Heart right ventricle (tissue), 16 donors: ENCODE data around the gene LRRTM4. TPM values are rescaled to one million over a fixed set of nuclear protein-coding genes. Genes with fewer than 3 reads are reported as not detected.

Experiments
- ATAC-seq, 8 donors: fragments of 200-7000 bp; cut with Tn5 transposase; one replicate each; pipeline ENCODE4 v1.9.1; 2020; ENCODE audit warnings: mild to moderate bottlenecking in 8 of 8, moderate library complexity in 8 of 8, moderate number of reproducible peaks in 1 of 8
- DNase-seq, 2 donors: peaks; one replicate each; pipeline ENCODE4 v3.0.0-alpha.2; 2020
- H3K27ac ChIP-seq, 10 donors: fragments of 200-600 bp; sonication (generic) in 2 of 10; one replicate each; pipeline versions ENCODE4 v1.5.0 to v1.8.0; 2020 to 2022; ENCODE audit warnings: mild to moderate bottlenecking in 3 of 10
- H3K27me3 ChIP-seq, 7 donors: fragments of 200-600 bp; one replicate each; pipeline ENCODE4 v1.8.0; 2021 to 2022; ENCODE audit warnings: mild to moderate bottlenecking in 2 of 7
- H3K36me3 ChIP-seq, 9 donors: fragments of 200-600 bp; sonication (generic) in 1 of 9; one replicate each; pipeline versions ENCODE4 v1.5.0 to v1.8.0; 2020 to 2022; ENCODE audit warnings: mild to moderate bottlenecking in 2 of 9
- H3K4me1 ChIP-seq, 9 donors: fragments of 200-600 bp; sonication (generic) in 1 of 9; one replicate each; pipeline versions ENCODE4 v1.5.0 to v1.8.0; 2020 to 2022; ENCODE audit warnings: mild to moderate bottlenecking in 4 of 9
- H3K4me3 ChIP-seq, 10 donors: fragments of 200-600 bp; sonication (generic) in 2 of 10; one replicate each; pipeline versions ENCODE4 v1.5.0 to v1.8.0; 2020 to 2022; ENCODE audit warnings: mild to moderate bottlenecking in 7 of 10, moderate library complexity in 2 of 10
- H3K9me3 ChIP-seq, 11 donors: fragments of 200-600 bp in 10 of 11; sonication (generic) in 2 of 11; one replicate each; pipeline versions ENCODE4 v1.5.0 to v1.8.0; 2013 to 2022; ENCODE audit warnings: mild to moderate bottlenecking in 2 of 11, control low read depth in 1 of 11, moderate library complexity in 1 of 11
- WGBS, 2 donors: extraction: QIAGEN DNeasy Blood & Tissue Kit; methylation state at CpG; one replicate each; pipeline ENCODE4 v1.1.7; 2013; ENCODE audit warnings: inconsistent platforms in 1 of 2; 5-methylcytosine and 5-hydroxymethylcytosine counted together
- intact Hi-C, 10 donors: fragments of 100-400 bp; cut with DNase I; formaldehyde crosslinking; loops; one replicate each; pipeline versions ENCODE4 v1.11.1 to v1.14.2; 2022
- polyA plus RNA-seq, 2 donors: library from polyadenylated mRNA; stranded (reverse); fragments of 200-250 nt; gene quantifications; one replicate each; pipeline ENCODE4 v1.2.3, GENCODE V29; 2013
- total RNA-seq, 10 donors: library from RNA; stranded (reverse); fragmentation: NEBNext Ultra II Directional in 3 of 10; extraction: Animal tissue kit (Norgen Biotek cat#: 25700) in 3 of 10; gene quantifications; one replicate each; pipeline versions ENCODE4 v1.2.1 to v1.2.4, GENCODE V29; 2021 to 2023
- TF ChIP-seq, protein P1 (sequence below), 9 donors: fragments of 200-600 bp; sonication (generic) in 2 of 9; IDR thresholded peaks; one replicate each; pipeline versions ENCODE4 v1.5.0 to v1.8.0; 2021 to 2022; ENCODE audit warnings: antibody characterized with exemption in 9 of 9, mild to moderate bottlenecking in 5 of 9, moderate library complexity in 1 of 9
- donor health status: Arrhythmogenic right ventricular cardiomyopathy.
- donor health status: ischemic (EF 13 %, LVEDD 7.1; RV severe dilation, severe dysfunction).
- donor health status: healthy with polysubstance abuse.
- donor health status: DM: no; HTN: yes; CAD: no.
- donor health status: DM: no; HTN: no; CAD: no.
- donor health status: ischemic (EF 25% LVEDD 6.9; RV normal size, moderate dysfunction).
- donor health status: ischemic (EF 25% LVEDD 5.7; RV mildly dilated, moderate dysfunction).
- donor health status: healthy.
- donor health status: DM: yes; HTN: yes; CAD: no.
- donor health status: Ischemic cardiomyopathy.
- donor health status: ischemic (EF 35%, LVEDD 5.7; RV mildly dilated, moderate dysfunction).
- donor health status: nonischemic (EF 11% LVEDD 7.7; RV severe dilation, severe dysfunction).
- donor health status: DM: yes; HTN: yes; CAD: no.
- donor health status: PGD.
- donor health status: ischemic (EF 29% LVEDD 5.4; RV normal size, mild dysfunction).
- donor health status: nonischemic (EF 23%, LVEDD 6.1; RV moderate dilation, normal function).

The LRRTM4 gene
- total and polyA plus RNA-seq, 12 donors, result 0.11 to 2.2 (median 0.98) TPM

DNA sequence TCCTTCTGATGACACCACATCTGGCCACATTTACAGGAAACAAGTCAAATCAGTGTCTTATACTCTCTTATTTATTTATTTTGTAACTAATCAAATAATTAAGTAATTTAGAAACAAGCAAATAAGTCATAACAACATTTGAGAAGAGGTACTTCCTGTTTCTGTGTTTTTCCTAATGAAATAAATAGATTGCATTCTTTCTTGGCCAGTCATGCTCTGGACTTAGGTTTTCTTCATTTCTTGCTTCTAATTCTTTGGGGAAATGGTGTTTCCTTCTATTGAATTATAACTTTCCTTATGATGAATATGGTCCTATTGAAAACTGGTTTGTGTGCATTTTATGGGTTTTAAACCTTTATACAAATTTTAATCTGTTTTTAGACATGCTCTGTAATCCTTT is 546.4 kb downstream of the LRRTM4 start:
- Histone ChIP-seq H3K27ac (no peak overlapping the region), H3K4me3 (no peak overlapping the region), H3K36me3 (no peaks in the 10 kb centered on the region), H3K27me3 (no peaks in the 10 kb centered on the region), H3K9me3 (no peaks in the 10 kb centered on the region), H3K4me1 (no peaks in the 10 kb centered on the region)
- intact Hi-C loops, result no loop called here
- TF ChIP-seq, protein P1, sequence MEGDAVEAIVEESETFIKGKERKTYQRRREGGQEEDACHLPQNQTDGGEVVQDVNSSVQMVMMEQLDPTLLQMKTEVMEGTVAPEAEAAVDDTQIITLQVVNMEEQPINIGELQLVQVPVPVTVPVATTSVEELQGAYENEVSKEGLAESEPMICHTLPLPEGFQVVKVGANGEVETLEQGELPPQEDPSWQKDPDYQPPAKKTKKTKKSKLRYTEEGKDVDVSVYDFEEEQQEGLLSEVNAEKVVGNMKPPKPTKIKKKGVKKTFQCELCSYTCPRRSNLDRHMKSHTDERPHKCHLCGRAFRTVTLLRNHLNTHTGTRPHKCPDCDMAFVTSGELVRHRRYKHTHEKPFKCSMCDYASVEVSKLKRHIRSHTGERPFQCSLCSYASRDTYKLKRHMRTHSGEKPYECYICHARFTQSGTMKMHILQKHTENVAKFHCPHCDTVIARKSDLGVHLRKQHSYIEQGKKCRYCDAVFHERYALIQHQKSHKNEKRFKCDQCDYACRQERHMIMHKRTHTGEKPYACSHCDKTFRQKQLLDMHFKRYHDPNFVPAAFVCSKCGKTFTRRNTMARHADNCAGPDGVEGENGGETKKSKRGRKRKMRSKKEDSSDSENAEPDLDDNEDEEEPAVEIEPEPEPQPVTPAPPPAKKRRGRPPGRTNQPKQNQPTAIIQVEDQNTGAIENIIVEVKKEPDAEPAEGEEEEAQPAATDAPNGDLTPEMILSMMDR (IDR thresholded peaks at IDR 0.05), result no peak
- ATAC-seq (no peak), DNase-seq (no peak)

DNA sequence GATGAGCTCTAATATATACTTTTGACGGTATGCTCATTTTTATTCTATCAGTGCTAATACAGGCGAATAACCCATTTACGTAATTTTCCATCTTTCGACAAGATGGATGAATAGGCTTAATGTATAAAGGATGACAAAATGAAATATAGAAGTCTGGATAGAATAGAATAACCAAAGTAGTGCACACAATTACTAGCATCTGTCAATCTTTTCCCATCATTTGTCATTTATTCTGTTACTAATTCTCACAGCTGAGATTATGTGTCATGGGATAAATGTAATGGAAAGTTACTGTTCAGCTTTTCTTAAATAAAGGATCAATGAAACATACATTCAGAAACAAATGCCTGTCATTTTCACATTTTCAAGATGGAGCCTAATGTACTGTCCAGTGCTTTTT is 548.6 kb downstream of the LRRTM4 start:
- TF ChIP-seq, protein P1 (IDR thresholded peaks at IDR 0.05), result no peak
- no peaks in the 10 kb centered on the region for H3K36me3 ChIP-seq
- H3K27me3 ChIP-seq, result no peaks in the 10 kb centered on the region
- H3K4me3 ChIP-seq, result no peak overlapping the region
- ATAC-seq, result no peak
- no peaks in the 10 kb centered on the region for H3K4me1 ChIP-seq
- no peak overlapping the region for H3K27ac ChIP-seq
- no peaks in the 10 kb centered on the region for H3K9me3 ChIP-seq
- DNase-seq, result no peak
- 85 to 94% methylated on average over 4 of the region's 4 CpGs for WGBS, 2 donors
- intact Hi-C loops, result no loop called here

DNA sequence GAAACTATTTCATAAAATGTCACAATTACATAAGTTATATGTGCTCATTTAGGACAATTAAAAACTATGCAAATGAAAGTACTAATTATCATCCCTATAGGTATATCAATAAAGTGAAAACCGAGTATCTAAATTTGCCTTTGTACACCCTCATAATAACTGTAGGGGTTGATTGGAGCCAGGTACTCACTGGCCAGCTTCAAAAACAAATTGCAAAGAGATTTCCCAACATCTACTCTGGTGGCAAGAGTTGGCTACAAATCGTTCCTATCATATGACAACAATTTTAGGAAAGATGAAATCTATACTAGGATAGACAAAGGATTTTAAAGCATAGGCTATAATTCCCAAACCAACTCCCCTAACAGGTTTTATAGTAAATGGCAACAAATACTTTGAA is 556.4 kb downstream of the LRRTM4 start:
- H3K36me3 ChIP-seq, result no peaks in the 10 kb centered on the region
- no peaks in the 10 kb centered on the region for H3K9me3 ChIP-seq
- H3K27me3 ChIP-seq, result no peaks in the 10 kb centered on the region
- intact Hi-C loops, result loop anchor here in 1 of 10 donors (10.0 kb wide), 1 partner anchor 559 kb away; the partner anchor contains the start of gene LRRTM4
- TF ChIP-seq, protein P1 (IDR thresholded peaks at IDR 0.05), result no peak
- H3K27ac ChIP-seq, result no peak overlapping the region
- no peaks in the 10 kb centered on the region for H3K4me1 ChIP-seq
- DNase-seq (no peak), ATAC-seq (no peak)
- no peak overlapping the region for H3K4me3 ChIP-seq
- 69 to 74% methylated on average over 2 of the region's 2 CpGs for WGBS, 2 donors

DNA sequence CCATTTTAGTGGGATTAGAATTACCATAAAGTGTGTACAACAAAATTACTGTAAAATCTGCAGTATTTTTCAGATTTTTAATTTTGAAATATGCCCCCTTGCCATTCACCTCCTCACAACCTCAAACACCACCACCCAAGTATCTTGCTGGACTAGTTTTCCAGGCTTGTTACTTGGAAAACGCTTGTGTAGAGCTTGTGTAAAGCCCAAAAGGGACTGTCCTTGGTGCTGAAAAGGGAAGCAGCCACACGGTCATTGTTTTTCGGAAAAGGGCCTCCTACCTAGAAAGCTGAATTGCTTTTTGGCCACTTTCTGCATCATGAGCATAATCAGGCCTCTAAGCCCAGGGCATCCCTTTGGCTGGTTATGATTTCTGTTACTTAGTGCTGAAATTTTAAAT is 563.4 kb downstream of the LRRTM4 start:
- 17 to 21% methylated on average over 3 of the region's 3 CpGs for WGBS, 2 donors
- intact Hi-C loops, result loop anchor here in 3 of 10 donors (5.0 to 10.0 kb wide), 2 partner anchors 564 to 566 kb away; partner anchors contain the start of gene LRRTM4 (in 3 of the 3)
- H3K9me3 ChIP-seq, result no peaks in the 10 kb centered on the region

More for the DNA sequence above, 563.4 kb downstream of the LRRTM4 start:
- no peak for ATAC-seq
- TF ChIP-seq, protein P1 (IDR thresholded peaks at IDR 0.05), result no peak
- Histone ChIP-seq H3K27me3 (no peaks in the 10 kb centered on the region), H3K36me3 (no peaks in the 10 kb centered on the region), H3K27ac (no peak overlapping the region), H3K4me1 (no peaks in the 10 kb centered on the region), H3K4me3 (no peak overlapping the region)
- no peak for DNase-seq
